DOHH2 (cell line): ENCODE measurements around the gene ABLIM1.

Experiments
- H3F3A ChIP-seq: fragments of 200-600 bp; sonication (generic), shearing (Covaris generic); 2 replicates; pipeline ENCODE4 v1.6.0; 2016; ENCODE audit warnings: antibody characterized with exemption, mild to moderate bottlenecking; ENCODE audit not compliant: control insufficient read depth, insufficient read depth
- H3K27ac ChIP-seq: fragments of 200-600 bp; sonication (generic); 2 replicates; pipeline ENCODE4 v1.5.1; 2014; ENCODE audit warnings: low read depth, mild to moderate bottlenecking, low read length, moderate library complexity
- H3K27me3 ChIP-seq: fragments of 200-600 bp; sonication (generic); 2 replicates; pipeline ENCODE4 v1.6.1; 2014; ENCODE audit warnings: mild to moderate bottlenecking, low read length, mixed read lengths; ENCODE audit not compliant: control insufficient read depth
- H3K36me3 ChIP-seq: fragments of 200-600 bp; sonication (generic); 2 replicates; pipeline ENCODE4 v1.6.1; 2014; ENCODE audit warnings: mild to moderate bottlenecking, low read length, moderate library complexity, mixed read lengths; ENCODE audit not compliant: control insufficient read depth
- H3K4me1 ChIP-seq: fragments of 200-600 bp; sonication (generic); 2 replicates; pipeline ENCODE4 v1.6.1; 2014; ENCODE audit warnings: mild to moderate bottlenecking, low read length, mixed read lengths; ENCODE audit not compliant: control insufficient read depth
- H3K4me2 ChIP-seq: fragments of 200-600 bp; sonication (generic); 2 replicates; pipeline ENCODE4 v1.6.0; 2014; ENCODE audit warnings: mild to moderate bottlenecking, low read length, moderate library complexity
- H3K4me3 ChIP-seq: fragments of 200-600 bp; sonication (generic); 2 replicates; pipeline ENCODE4 v1.5.1; 2014; ENCODE audit warnings: mild to moderate bottlenecking, low read length, mixed read lengths
- H3K79me2 ChIP-seq: fragments of 200-600 bp; sonication (generic); 2 replicates; pipeline ENCODE4 v1.6.1; 2014; ENCODE audit warnings: mild to moderate bottlenecking, low read length, mixed read lengths; ENCODE audit not compliant: control insufficient read depth
- H3K9me2 ChIP-seq: fragments of 200-600 bp; sonication (generic); replicated peaks from 2 replicates; pipeline ENCODE4 v1.6.1; 2014; ENCODE audit warnings: mild to moderate bottlenecking, low read length, mixed read lengths; ENCODE audit not compliant: control insufficient read depth
- H3K9me3 ChIP-seq: fragments of 200-600 bp; sonication (generic); 2 replicates; pipeline ENCODE4 v1.6.1; 2014; ENCODE audit warnings: antibody characterized with exemption, low read length, mixed read lengths; ENCODE audit not compliant: control insufficient read depth, insufficient read depth
- H4K20me1 ChIP-seq: fragments of 200-600 bp; sonication (generic); 2 replicates; pipeline ENCODE4 v1.6.0; 2014; ENCODE audit warnings: low read depth, mild to moderate bottlenecking, antibody characterized with exemption, low read length, moderate library complexity; ENCODE audit not compliant: control insufficient read depth, insufficient read depth
- EZH2phosphoT487 ChIP-seq: fragments of 200-600 bp; sonication (generic); IDR thresholded peaks from 2 replicates; pipeline ENCODE4 v1.6.1; 2017; ENCODE audit warnings: borderline replicate concordance, mild to moderate bottlenecking, antibody characterized with exemption, low read length, moderate library complexity, mixed read lengths
- TF ChIP-seq, protein P1 (sequence below): fragments of 200-600 bp; sonication (generic); IDR thresholded peaks from one replicate; pipeline ENCODE4 v1.5.1; 2014; ENCODE audit warnings: antibody characterized with exemption, mild to moderate bottlenecking, low read depth, low read length; ENCODE audit not compliant: poor library complexity, severe bottlenecking

ABLIM1 gene

DNA sequence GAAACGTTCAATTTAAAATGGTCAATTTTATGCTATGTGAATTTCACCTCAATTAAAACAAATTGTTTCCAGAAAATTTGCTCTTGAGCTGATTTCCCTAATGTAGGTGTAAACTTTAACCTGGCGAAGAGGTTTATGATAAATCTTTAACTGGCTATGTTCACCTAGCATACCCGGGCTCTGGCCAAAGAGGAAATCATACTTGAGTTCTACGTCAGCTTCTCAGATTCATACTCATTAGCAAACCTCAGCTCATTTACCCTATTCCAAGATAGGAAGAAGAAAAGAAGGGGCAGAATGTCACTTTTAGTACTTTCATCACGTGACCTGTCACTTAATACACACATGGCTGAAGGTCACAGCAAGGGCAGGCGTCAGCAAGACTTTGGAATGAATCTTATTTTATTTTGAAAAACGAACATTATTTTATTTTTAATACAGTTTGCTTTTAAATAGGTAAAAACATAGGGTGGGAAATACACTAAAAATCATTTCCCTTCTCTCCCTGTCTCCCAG is 97.0 kb downstream of the ABLIM1 start:
- TF ChIP-seq, protein P1, sequence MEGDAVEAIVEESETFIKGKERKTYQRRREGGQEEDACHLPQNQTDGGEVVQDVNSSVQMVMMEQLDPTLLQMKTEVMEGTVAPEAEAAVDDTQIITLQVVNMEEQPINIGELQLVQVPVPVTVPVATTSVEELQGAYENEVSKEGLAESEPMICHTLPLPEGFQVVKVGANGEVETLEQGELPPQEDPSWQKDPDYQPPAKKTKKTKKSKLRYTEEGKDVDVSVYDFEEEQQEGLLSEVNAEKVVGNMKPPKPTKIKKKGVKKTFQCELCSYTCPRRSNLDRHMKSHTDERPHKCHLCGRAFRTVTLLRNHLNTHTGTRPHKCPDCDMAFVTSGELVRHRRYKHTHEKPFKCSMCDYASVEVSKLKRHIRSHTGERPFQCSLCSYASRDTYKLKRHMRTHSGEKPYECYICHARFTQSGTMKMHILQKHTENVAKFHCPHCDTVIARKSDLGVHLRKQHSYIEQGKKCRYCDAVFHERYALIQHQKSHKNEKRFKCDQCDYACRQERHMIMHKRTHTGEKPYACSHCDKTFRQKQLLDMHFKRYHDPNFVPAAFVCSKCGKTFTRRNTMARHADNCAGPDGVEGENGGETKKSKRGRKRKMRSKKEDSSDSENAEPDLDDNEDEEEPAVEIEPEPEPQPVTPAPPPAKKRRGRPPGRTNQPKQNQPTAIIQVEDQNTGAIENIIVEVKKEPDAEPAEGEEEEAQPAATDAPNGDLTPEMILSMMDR = no peak
- TF ChIP-seq EZH2phosphoT487 = no peak
- 0 out of 2 replicates have a peak, but pooled peaks cover 8% of the 10 kb centered on the region for H3K9me3 ChIP-seq

DNA sequence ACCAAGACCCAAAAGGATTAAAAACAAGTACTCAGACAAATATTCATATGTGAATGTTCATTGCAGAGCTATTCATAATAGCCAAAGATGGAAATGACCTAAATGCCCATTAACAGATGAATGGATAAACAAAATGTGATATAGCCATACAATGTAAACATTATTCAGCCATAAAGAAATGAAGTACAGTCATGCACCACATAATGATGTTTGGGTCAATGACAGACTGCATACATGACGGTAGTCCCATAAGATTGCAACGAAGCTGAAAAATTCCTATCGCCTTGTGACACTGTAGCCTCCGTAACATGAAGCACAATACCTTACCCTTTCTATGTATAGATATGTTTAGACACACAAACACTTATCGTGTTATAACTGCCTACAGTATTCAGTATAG is 97.9 kb downstream of the ABLIM1 start:
- H3K27me3 ChIP-seq = peaks cover 6% of the 10 kb centered on the region; the same call in 1 of the 2 replicates
- H3K4me2 ChIP-seq = no peak overlapping the region
- H3K9me3 ChIP-seq = 0 out of 2 replicates have a peak, but pooled peaks cover 8% of the 10 kb centered on the region
- no peaks in the 10 kb centered on the region for H3K79me2 ChIP-seq
- no peak overlapping the region for H3K4me3 ChIP-seq
- H3K36me3 ChIP-seq = no peaks in the 10 kb centered on the region
- no peaks in the 10 kb centered on the region for H3K4me1 ChIP-seq
- TF ChIP-seq, protein P1 = no peak
- no peak for TF ChIP-seq EZH2phosphoT487
- H3K27ac ChIP-seq = no peak overlapping the region
- no peaks in the 10 kb centered on the region for H3K9me2 ChIP-seq
- no peaks in the 10 kb centered on the region for H3F3A ChIP-seq
- H4K20me1 ChIP-seq = no peaks in the 10 kb centered on the region

More for the DNA sequence above, 97.0 kb downstream of the ABLIM1 start:
- Histone ChIP-seq H3K4me3 (no peak overlapping the region), H3K9me2 (no peaks in the 10 kb centered on the region), H3F3A (no peaks in the 10 kb centered on the region), H3K36me3 (no peaks in the 10 kb centered on the region), H4K20me1 (no peaks in the 10 kb centered on the region), H3K27me3 (peaks cover 6% of the 10 kb centered on the region; the same call in 1 of the 2 replicates), H3K4me1 (no peaks in the 10 kb centered on the region), H3K4me2 (no peak overlapping the region), H3K27ac (no peak overlapping the region), H3K79me2 (no peaks in the 10 kb centered on the region)

DNA sequence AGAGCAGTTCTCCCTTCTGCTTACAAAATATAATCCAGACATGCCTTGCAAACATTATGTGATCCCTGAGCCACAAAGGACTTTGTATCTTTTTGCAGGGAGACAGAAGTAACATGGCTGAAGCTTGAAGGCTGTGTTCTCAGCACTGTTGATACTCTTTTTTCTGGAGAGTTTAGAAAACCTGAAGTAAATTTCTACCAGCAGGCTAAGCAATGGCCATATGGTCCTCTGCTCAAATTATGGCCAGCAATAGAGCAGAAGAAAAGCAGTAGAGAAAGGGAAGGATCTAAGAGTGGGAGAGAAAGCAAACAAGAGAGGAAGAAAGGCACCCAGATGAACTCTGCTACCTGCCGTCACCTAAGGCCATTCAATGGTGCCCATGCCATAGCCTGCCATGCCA is 98.4 kb downstream of the ABLIM1 start:
- no peaks in the 10 kb centered on the region for H3K9me2 ChIP-seq
- no peaks in the 10 kb centered on the region for H3K4me1 ChIP-seq
- no peaks in the 10 kb centered on the region for H4K20me1 ChIP-seq
- no peaks in the 10 kb centered on the region for H3F3A ChIP-seq
- H3K4me3 ChIP-seq = no peak overlapping the region
- H3K4me2 ChIP-seq = no peak overlapping the region
- no peaks in the 10 kb centered on the region for H3K79me2 ChIP-seq
- no peak for TF ChIP-seq EZH2phosphoT487
- TF ChIP-seq, protein P1 = no peak
- peaks cover 6% of the 10 kb centered on the region; the same call in 1 of the 2 replicates for H3K27me3 ChIP-seq
- 0 out of 2 replicates have a peak, but pooled peaks cover 8% of the 10 kb centered on the region for H3K9me3 ChIP-seq
- no peaks in the 10 kb centered on the region for H3K36me3 ChIP-seq
- H3K27ac ChIP-seq = no peak overlapping the region
